Keratinocyte (primary cell): ENCODE results near the gene IGF2BP1. TPM values are rescaled to one million over a fixed set of nuclear protein-coding genes. Genes with fewer than 3 reads are reported as not detected.

Experiments
- DNase-seq: peaks from one replicate; pipeline ENCODE4 v3.0.0-alpha.2; 2011; ENCODE audit warnings: low read depth, missing footprints, low spot score
- FAIRE-seq: peaks from 2 replicates; lab custom pipeline; 2011; peaks lifted over from hg19 to GRCh38; lab: Jason Lieb, UNC
- H2AFZ ChIP-seq: 2 replicates; pipeline ENCODE4 v1.6.0; 2012; ENCODE audit warnings: low read length, control low read depth, inconsistent platforms; ENCODE audit not compliant: control insufficient read depth
- H3K27ac ChIP-seq: 2 replicates; pipeline ENCODE4 v1.5.1; 2011; ENCODE audit warnings: low read length; ENCODE audit not compliant: control insufficient read depth, insufficient read depth
- H3K27me3 ChIP-seq: 3 replicates; pipeline ENCODE4 v1.6.0; 2011; ENCODE audit warnings: low read length; ENCODE audit not compliant: control insufficient read depth, insufficient read depth; ENCODE audit errors: extremely low read depth
- H3K36me3 ChIP-seq, 2 experiments: 2 replicates in 1 of 2; 3 replicates in 1 of 2; pipeline ENCODE4 v1.5.1; 2011; ENCODE audit warnings: low read length in 2 of 2, mild to moderate bottlenecking in 1 of 2; ENCODE audit not compliant: control insufficient read depth in 2 of 2, insufficient read depth in 2 of 2; ENCODE audit errors: extremely low read depth in 1 of 2
- H3K4me1 ChIP-seq: 3 replicates; pipeline ENCODE4 v1.5.1; 2011; ENCODE audit warnings: low read length; ENCODE audit not compliant: control insufficient read depth, insufficient read depth; ENCODE audit errors: extremely low read depth
- H3K4me2 ChIP-seq: 3 replicates; pipeline ENCODE4 v1.6.0; 2011; ENCODE audit warnings: low read depth, low read length; ENCODE audit not compliant: control insufficient read depth, insufficient read depth; ENCODE audit errors: extremely low read depth
- H3K4me3 ChIP-seq, 3 experiments: fragments of 200-600 bp in 1 of 3; sonication (generic) in 1 of 3; 2 replicates in 2 of 3; 3 replicates in 1 of 3; pipeline ENCODE4 v1.5.1; 2011 to 2016; ENCODE audit warnings: low read length in 3 of 3, mild to moderate bottlenecking in 3 of 3, control low read depth in 2 of 3, inconsistent platforms in 1 of 3, low read depth in 1 of 3, mixed read lengths in 1 of 3, mixed run types in 1 of 3, moderate library complexity in 1 of 3; ENCODE audit not compliant: control insufficient read depth in 2 of 3, insufficient read depth in 2 of 3; ENCODE audit errors: extremely low read depth in 1 of 3
- H3K79me2 ChIP-seq: 2 replicates; pipeline ENCODE4 v1.6.0; 2012; ENCODE audit warnings: low read length; ENCODE audit not compliant: control insufficient read depth, insufficient read depth
- H3K9ac ChIP-seq: 3 replicates; pipeline ENCODE4 v1.6.0; 2011; ENCODE audit warnings: low read length; ENCODE audit not compliant: control insufficient read depth, insufficient read depth; ENCODE audit errors: extremely low read depth
- H3K9me1 ChIP-seq: 3 replicates; pipeline ENCODE4 v1.6.0; 2011; ENCODE audit warnings: low read length; ENCODE audit not compliant: control insufficient read depth, insufficient read depth; ENCODE audit errors: extremely low read depth
- H3K9me3 ChIP-seq: 2 replicates; pipeline ENCODE4 v1.5.1; 2012; ENCODE audit warnings: low read depth, low read length; ENCODE audit not compliant: control insufficient read depth
- H4K20me1 ChIP-seq: 3 replicates; pipeline ENCODE4 v1.6.0; 2011; ENCODE audit warnings: low read length; ENCODE audit not compliant: control insufficient read depth, insufficient read depth; ENCODE audit errors: extremely low read depth
- CTCF ChIP-seq, 3 experiments: IDR thresholded peaks in 1 of 3; conservative IDR thresholded peaks in 1 of 3; optimal IDR thresholded peaks in 1 of 3; 2 replicates in 2 of 3; 3 replicates in 1 of 3; pipeline versions ENCODE3 to v1.5.1; 2011; ENCODE audit warnings: low read length in 3 of 3, mild to moderate bottlenecking in 3 of 3, moderate library complexity in 2 of 3, control low read depth in 1 of 3, inconsistent platforms in 1 of 3; ENCODE audit not compliant: insufficient read depth in 2 of 3; ENCODE audit errors: extremely low read depth in 1 of 3
- EZH2 ChIP-seq: IDR thresholded peaks from one replicate; pipeline ENCODE4 v1.6.1; 2012; ENCODE audit warnings: inconsistent platforms, mild to moderate bottlenecking, low read length, moderate library complexity
- dilution Hi-C: fragments of 300-500 bp; cut with MboI; formaldehyde crosslinking; loops from one replicate; pipeline ENCODE4 v1.7.0; 2020; ENCODE audit warnings: low sequenced_read_pairs; ENCODE audit not compliant: extremely low pct_ligation_motif_present
- polyA minus RNA-seq, 3 experiments: library from RNA; depleted of rRNA, polyadenylated mRNA; stranded (reverse); fragments of >200 nt; gene quantifications; 1 replicate in 1 of 3; 2 replicates in 1 of 3; 3 replicates in 1 of 3; pipeline ENCODE4 v1.2.3, GENCODE V29; 2011
- polyA plus RNA-seq, 5 experiments: library from polyadenylated mRNA; depleted of rRNA in 3 of 5; stranded (reverse) in 3 of 5; stranded (forward) in 1 of 5; unstranded in 1 of 5; fragments of >200 nt; gene quantifications; 1 replicate in 1 of 5; 2 replicates in 3 of 5; 3 replicates in 1 of 5; pipeline versions ENCODE4 v1.2.1 to v1.2.3, GENCODE V29; 2011 to 2012; ENCODE audit warnings: missing spikeins in 2 of 5, low read depth in 1 of 5, low replicate concordance in 1 of 5

IGF2BP1 gene
- polyA plus RNA-seq (under 0.01 TPM in 1 of 3 replicates, not detected in the others), polyA minus RNA-seq (0.03 TPM in 1 of 3 replicates, not detected in the others)
- polyA plus RNA-seq (2011; ENCODE audit: low read depth), result not detected
- not detected in 2 replicates for polyA plus RNA-seq (2011; cell fraction: cytosol; rRNA removed)
- polyA plus RNA-seq (2011; cell fraction: nucleus; rRNA removed), result 0.04 TPM in 1 of 2 replicates, not detected in the other
- polyA plus RNA-seq (2012; ENCODE audit: low replicate concordance), result not detected in 2 replicates
- polyA minus RNA-seq (2011; cell fraction: cytosol; rRNA and poly(A)+ RNA removed), result not detected
- polyA minus RNA-seq (2011; cell fraction: nucleus; rRNA and poly(A)+ RNA removed), result 0.08 TPM in 1 of 2 replicates, not detected in the other

DNA sequence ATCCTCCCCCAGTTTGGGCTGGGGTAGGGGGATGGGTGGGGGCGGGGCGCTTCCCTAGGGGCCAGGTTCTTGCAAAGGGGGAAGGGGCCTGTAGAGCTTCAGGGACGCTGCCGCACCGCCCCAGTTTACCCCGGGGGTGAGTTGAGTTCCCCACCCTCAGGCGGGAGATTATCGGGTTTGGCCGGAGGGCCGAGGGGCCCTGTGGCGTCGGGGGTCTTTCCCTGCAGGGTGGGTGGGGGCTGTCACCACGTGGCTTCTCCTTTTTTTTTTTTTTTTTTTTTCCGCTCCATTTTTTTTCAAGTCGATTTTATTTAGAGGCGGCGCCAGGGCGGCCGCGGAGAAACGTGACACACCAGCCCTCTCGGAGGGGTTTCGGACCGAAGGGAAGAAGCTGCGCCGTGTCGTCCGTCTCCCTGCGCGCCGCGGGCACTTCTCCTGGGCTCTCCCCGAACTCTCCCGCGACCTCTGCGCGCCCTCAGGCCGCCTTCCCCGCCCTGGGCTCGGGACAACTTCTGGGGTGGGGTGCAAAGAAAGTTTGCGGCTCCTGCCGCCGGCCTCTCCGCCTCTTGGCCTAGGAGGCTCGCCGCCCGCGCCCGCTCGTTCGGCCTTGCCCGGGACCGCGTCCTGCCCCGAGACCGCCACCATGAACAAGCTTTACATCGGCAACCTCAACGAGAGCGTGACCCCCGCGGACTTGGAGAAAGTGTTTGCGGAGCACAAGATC is at the start of gene IGF2BP1:
Gene IGF2BP1 (plus strand): TSS at position 283 of the 724 bp plus-strand sequence. CDS start 361 bp downstream, at position 644.
- peak; percentile 98 for TF ChIP-seq EZH2
- no peak for TF ChIP-seq CTCF (optimal IDR thresholded peaks at IDR 0.05 in 1 of 3, IDR thresholded peaks at IDR 0.05 in 1 of 3, conservative IDR thresholded peaks at IDR 0.05 in 1 of 3; ENCODE audit: extremely low read depth in 1 of 3, insufficient read depth in 2 of 3, low read length in 3 of 3)
- no peak within 1 kb of the TSS for H3K27ac ChIP-seq
- peak within 1 kb of the TSS; percentile 18 to 51 (median 22) for H3K4me3 ChIP-seq
- no peaks in the 10 kb centered on the region for H3K79me2 ChIP-seq
- H3K27me3 ChIP-seq, result peaks cover 73% of the 10 kb centered on the region
- no peaks in the 10 kb centered on the region for H3K9me3 ChIP-seq
- H3K9me1 ChIP-seq, result no peaks in the 10 kb centered on the region
- no peaks in the 10 kb centered on the region for H3K4me1 ChIP-seq
- H3K4me2 ChIP-seq, result peak within 1 kb of the TSS; percentile 73
- no peak for DNase-seq
- no peaks in the 10 kb centered on the region for H3K36me3 ChIP-seq
- H3K9ac ChIP-seq, result no peak within 1 kb of the TSS
- dilution Hi-C loops, result no loop called here
- peak within 1 kb of the TSS; percentile 26 for H2AFZ ChIP-seq
- no peak for FAIRE-seq
- no peaks in the 10 kb centered on the region for H4K20me1 ChIP-seq

GRCh38 chr17:48951572-48951971 is 45.6 kb upstream of the IGF2BP1 start:
- no peaks in the 10 kb centered on the region for H3K4me1 ChIP-seq
- no peaks in the 10 kb centered on the region for H4K20me1 ChIP-seq
- H3K9me1 ChIP-seq, result no peaks in the 10 kb centered on the region
- no peak overlapping the region for H3K4me3 ChIP-seq
- H3K79me2 ChIP-seq, result no peaks in the 10 kb centered on the region
- no peaks in the 10 kb centered on the region for H3K9me3 ChIP-seq
- FAIRE-seq, result no peak
- H3K4me2 ChIP-seq, result no peak overlapping the region
- DNase-seq, result no peak
- no peaks in the 10 kb centered on the region for H3K27me3 ChIP-seq
- no peak overlapping the region for H3K27ac ChIP-seq
- dilution Hi-C loops, result no loop called here
- H2AFZ ChIP-seq, result no peak overlapping the region
- no peaks in the 10 kb centered on the region for H3K36me3 ChIP-seq
- no peak for TF ChIP-seq CTCF (optimal IDR thresholded peaks at IDR 0.05 in 1 of 3, IDR thresholded peaks at IDR 0.05 in 1 of 3, conservative IDR thresholded peaks at IDR 0.05 in 1 of 3; ENCODE audit: extremely low read depth in 1 of 3, insufficient read depth in 2 of 3, low read length in 3 of 3)
- TF ChIP-seq EZH2, result no peak
- no peak overlapping the region for H3K9ac ChIP-seq
